Thyroid gland (tissue), 4 donors: ENCODE results near the gene FTSJ1. TPM values are rescaled to one million over a fixed set of nuclear protein-coding genes. Genes with fewer than 3 reads are reported as not detected.

Source experiments
- DNase-seq, 2 donors: peaks; one replicate each; pipeline ENCODE4 v3.0.0-alpha.2; 2019
- H3K27ac ChIP-seq, 3 donors: fragments of 200-600 bp; sonication (generic); 1 replicate in 2 of 3; 2 replicates in 1 of 3; pipeline ENCODE4 v1.5.1; 2016 to 2019; ENCODE audit warnings: mild to moderate bottlenecking in 1 of 3, moderate library complexity in 1 of 3
- H3K27me3 ChIP-seq: fragments of 200-600 bp; sonication (generic); one replicate; pipeline ENCODE4 v1.5.1; 2019
- H3K36me3 ChIP-seq, 2 donors: fragments of 200-600 bp; sonication (generic); one replicate each; pipeline ENCODE4 v1.5.1; 2016 to 2019
- H3K4me1 ChIP-seq, 2 donors: fragments of 200-600 bp; sonication (generic); one replicate each; pipeline ENCODE4 v1.5.1; 2017 to 2019
- H3K4me3 ChIP-seq, 3 donors: fragments of 200-600 bp; sonication (generic); replicated peaks in 1 of 3; 1 replicate in 2 of 3; 2 replicates in 1 of 3; pipeline ENCODE4 v1.5.1; 2016; ENCODE audit warnings: mild to moderate bottlenecking in 1 of 3
- H3K9me3 ChIP-seq: fragments of 200-600 bp; sonication (generic); one replicate; pipeline ENCODE4 v1.5.1; 2017
- CTCF ChIP-seq, 6 experiments: fragments of 200-600 bp in 3 of 6; fragments of 450-650 bp in 3 of 6; sonication (generic) in 3 of 6; IDR thresholded peaks; one replicate each; pipeline ENCODE4 v1.5.1; 2016 to 2019; ENCODE audit warnings: antibody characterized with exemption in 6 of 6, mild to moderate bottlenecking in 2 of 6, inconsistent platforms in 1 of 6, moderate library complexity in 1 of 6
- POLR2A ChIP-seq, 2 donors: fragments of 450-650 bp; IDR thresholded peaks; one replicate each; pipeline ENCODE4 v1.6.1; 2017; ENCODE audit warnings: antibody characterized with exemption in 2 of 2, mild to moderate bottlenecking in 2 of 2, moderate library complexity in 1 of 2
- WGBS, 2 donors: methylation state at CpG; one replicate each; pipeline ENCODE4 v1.1.5; 2017; 5-methylcytosine and 5-hydroxymethylcytosine counted together
- intact Hi-C: fragments of 100-400 bp; cut with DNase I; formaldehyde crosslinking; loops from one replicate; pipeline ENCODE4 v1.15.1; 2023
- total RNA-seq, 4 donors: library from RNA; depleted of rRNA; stranded (reverse); fragments of >200 nt; gene quantifications; one replicate each; pipeline ENCODE4 v1.2.3, GENCODE V29; 2016

FTSJ1 gene
- total RNA-seq, 4 donors from 2014 or later, result 45.9 to 64.9 (median 62.5) TPM

- no peaks in the 10 kb centered on the region for H3K27me3 ChIP-seq
- no peaks in the 10 kb centered on the region for H3K9me3 ChIP-seq
- intact Hi-C loops, result no loop called here
- TF ChIP-seq POLR2A (IDR thresholded peaks at IDR 0.05) (no peak), CTCF (IDR thresholded peaks at IDR 0.05) (no peak)
- no peaks in the 10 kb centered on the region for H3K4me1 ChIP-seq
- no peak for DNase-seq
- WGBS, 2 donors, result 71 to 81% methylated on average over 5 of the region's 5 CpGs
- peak overlapping the region in 1 of 3 donors; percentile 36 for H3K27ac ChIP-seq
- H3K4me3 ChIP-seq, result no peak overlapping the region
- no peaks in the 10 kb centered on the region for H3K36me3 ChIP-seq
Observed at GRCh38 chrX:48531358-48531959, 55.5 kb downstream of the FTSJ1 start.

DNA sequence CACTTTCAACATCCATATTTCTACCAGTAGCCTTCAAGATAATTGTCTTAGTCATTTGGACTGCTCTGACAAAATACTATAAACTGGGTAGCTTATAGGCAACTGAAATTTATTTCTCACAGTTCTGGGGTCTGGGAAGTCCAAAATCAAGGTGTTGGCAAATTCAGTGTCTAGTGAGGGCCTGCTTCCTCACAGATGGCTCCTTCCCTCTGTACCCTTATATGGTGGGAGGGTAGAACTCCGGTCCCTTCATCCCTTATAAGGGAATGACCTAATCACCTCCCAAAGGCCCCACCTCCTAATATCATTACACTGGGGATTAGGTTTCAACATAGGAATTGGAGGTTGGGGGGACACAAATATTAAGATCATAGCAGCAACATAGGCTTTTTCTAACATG lies 56.2 kb downstream of the FTSJ1 start:
- Histone ChIP-seq H3K27me3 (no peaks in the 10 kb centered on the region), H3K27ac (peak overlapping the region in 1 of 3 donors; percentile 36), H3K4me1 (no peaks in the 10 kb centered on the region), H3K36me3 (no peaks in the 10 kb centered on the region), H3K9me3 (no peaks in the 10 kb centered on the region), H3K4me3 (no peak overlapping the region)
- intact Hi-C loops, result no loop called here
- no peak for DNase-seq
- TF ChIP-seq POLR2A (IDR thresholded peaks at IDR 0.05) (no peak), CTCF (IDR thresholded peaks at IDR 0.05) (no peak)
- 90 to 100% methylated on average over 1 of the region's 1 CpG for WGBS, 2 donors

DNA sequence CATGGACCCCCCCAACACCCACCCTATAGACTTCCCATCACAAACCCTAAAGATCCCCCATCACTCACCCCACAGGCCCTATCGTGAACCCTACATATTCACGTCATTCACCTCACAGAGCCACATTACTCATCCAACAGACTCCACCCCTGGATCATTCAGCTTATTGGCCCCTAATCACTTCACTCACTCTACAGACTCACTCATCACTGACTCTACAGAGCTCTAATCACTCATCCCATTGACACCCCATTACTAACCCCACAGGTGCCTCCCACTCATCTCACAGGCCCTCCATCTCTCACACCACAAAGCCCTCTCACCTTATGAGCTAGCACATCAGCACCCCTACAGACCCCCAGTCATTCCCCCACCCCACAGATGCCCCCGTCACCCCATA lies 57.2 kb downstream of the FTSJ1 start:
- no peaks in the 10 kb centered on the region for H3K4me1 ChIP-seq
- DNase-seq, result no peak
- no peak overlapping the region for H3K4me3 ChIP-seq
- H3K36me3 ChIP-seq, result no peaks in the 10 kb centered on the region
- intact Hi-C loops, result no loop called here
- no peaks in the 10 kb centered on the region for H3K27me3 ChIP-seq
- TF ChIP-seq CTCF (IDR thresholded peaks at IDR 0.05) (no peak), POLR2A (IDR thresholded peaks at IDR 0.05) (no peak)
- H3K27ac ChIP-seq, result no peak overlapping the region
- no peaks in the 10 kb centered on the region for H3K9me3 ChIP-seq
- 97 to 98% methylated on average over 3 of the region's 3 CpGs for WGBS, 2 donors

Other genes with a start within 250 kb of the FTSJ1 start
- gene SSX1, start 220.8 kb upstream of the FTSJ1 start, total RNA-seq, result under 1 TPM in 1 of 4 donors, not detected in 3; 0.54 TPM
- gene SSX3, start 119.5 kb upstream of the FTSJ1 start, total RNA-seq, result under 1 TPM in 1 of 4 donors, not detected in 3; 0.81 TPM
- gene SSX4, start 92.7 kb upstream of the FTSJ1 start, total RNA-seq, result not detected
- gene SSX4B, start 64.2 kb upstream of the FTSJ1 start, total RNA-seq, result not detected
- gene SLC38A5, start 5.9 kb upstream of the FTSJ1 start, total RNA-seq, result 10 to 100 TPM in 3 of 4 donors, 1 to 10 TPM in 1; 9.9 to 76.8 (median 40.1) TPM
- gene PORCN, start 32.8 kb downstream of the FTSJ1 start, total RNA-seq, result 10 to 100 TPM; 14.5 to 36.4 (median 21.4) TPM
- 10 to 100 TPM; 11.0 to 43.5 (median 35.5) TPM for gene EBP, start 45.6 kb downstream of the FTSJ1 start, total RNA-seq
- 10 to 100 TPM in 3 of 4 donors, 1 to 10 TPM in 1; 9.4 to 16.5 (median 12.2) TPM for gene TBC1D25, start 63.5 kb downstream of the FTSJ1 start, total RNA-seq
- gene RBM3, start 98.3 kb downstream of the FTSJ1 start, total RNA-seq, result 100 to 1,000 TPM; 122 to 250 (median 177) TPM
- gene WDR13, start 121.3 kb downstream of the FTSJ1 start, total RNA-seq, result 100 to 1,000 TPM; 134 to 181 (median 171) TPM
- gene WAS, start 207.6 kb downstream of the FTSJ1 start, total RNA-seq, result 1 to 10 TPM; 1.4 to 4.8 (median 3.3) TPM
- gene SUV39H1, start 220.5 kb downstream of the FTSJ1 start, total RNA-seq, result 1 to 10 TPM; 2.7 to 8.6 (median 7.1) TPM